Frontal cortex (tissue), 4 donors: ENCODE results near the gene MAP4. TPM values are rescaled to one million over a fixed set of nuclear protein-coding genes. Genes with fewer than 3 reads are reported as not detected.
"Not testable (repeated sequence)": the region's sequence is repeated elsewhere in the genome, so short reads cannot be mapped to it uniquely, and the experiment has no call there.

ENCODE experiments used
- DNase-seq, 2 donors: peaks; one replicate each; pipeline ENCODE4 v3.0.0; 2012; ENCODE audit warnings: low spot score in 2 of 2
- FAIRE-seq: peaks from 2 replicates; lab custom pipeline; 2012; peaks lifted over from hg19 to GRCh38; lab: Jason Lieb, UNC
- total RNA-seq: library from RNA; depleted of rRNA; stranded (reverse); fragments of >200 nt; gene quantifications from one replicate; pipeline ENCODE4 v1.2.3, GENCODE V29; 2014
- donor health status: control.
- donor health status: control.
- donor health status: control.

Gene MAP4
- total RNA-seq, 1 donor from 2014 or later = 258 TPM

DNA sequence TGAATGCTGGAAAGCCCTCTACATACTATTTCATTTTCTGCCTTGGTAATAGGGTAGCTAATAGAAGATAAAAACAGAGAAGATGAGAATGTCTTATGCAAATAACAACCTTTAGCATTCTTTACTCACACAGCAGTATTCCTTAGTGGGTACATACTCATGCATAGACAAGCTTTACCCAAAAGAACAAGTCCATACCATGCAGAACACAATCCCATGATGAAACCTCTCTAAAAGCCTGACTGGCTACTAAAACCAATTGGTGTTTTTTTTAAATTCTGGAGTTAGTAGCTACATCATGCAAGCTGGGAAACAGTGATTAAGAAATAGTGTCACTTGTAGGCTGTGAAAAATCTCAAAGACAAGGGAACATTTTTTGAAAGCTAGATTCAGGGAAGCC is 108.4 kb downstream of the MAP4 start:
- FAIRE-seq (no peak), DNase-seq (no peak)

DNA sequence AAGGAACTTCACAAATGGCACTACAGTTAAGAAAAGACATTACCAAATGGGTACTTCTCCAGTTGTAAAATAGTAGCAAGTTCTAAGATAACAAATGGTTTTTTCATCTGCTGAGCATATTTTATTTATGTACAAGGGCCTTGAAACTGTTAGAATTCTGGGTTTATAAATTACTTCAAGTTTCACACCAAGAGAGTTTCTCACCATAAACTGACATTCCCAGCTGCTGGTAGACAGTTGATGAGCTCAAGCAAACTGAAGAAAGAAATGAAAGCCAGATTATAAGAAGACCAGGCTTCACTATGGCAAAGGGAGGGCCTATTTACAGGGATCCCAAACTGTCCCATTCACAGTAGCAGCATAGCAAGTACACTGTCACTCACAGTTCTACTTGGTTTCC is 113.5 kb downstream of the MAP4 start:
- no peak for FAIRE-seq
- no peak for DNase-seq

GRCh38 chr3:47901280-47901833 is 114.9 kb downstream of the MAP4 start:
- no peak for FAIRE-seq
- DNase-seq = no peak

- no peak for DNase-seq
- no peak for FAIRE-seq
These were observed 116.6 kb downstream of the MAP4 start for GRCh38 chr3:47899495-47900108.

DNA sequence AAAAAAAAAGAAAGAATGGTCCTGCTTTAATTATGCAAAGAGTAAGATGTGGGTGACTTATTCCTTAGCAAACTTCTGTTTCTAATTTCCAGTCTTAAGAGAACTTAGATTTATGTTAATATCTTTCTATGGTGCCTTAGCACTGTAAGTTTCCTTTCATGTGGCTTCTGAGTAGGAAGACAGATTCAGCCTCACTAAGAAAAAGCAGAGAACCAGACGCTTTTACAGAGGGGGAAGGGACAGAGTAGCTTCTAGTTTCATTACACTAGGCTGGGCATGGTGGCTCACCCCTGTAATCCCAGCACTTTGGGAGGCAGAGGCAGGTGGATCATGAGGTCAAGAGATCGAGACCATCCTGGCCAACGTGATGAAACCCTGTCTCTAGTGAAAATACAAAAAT is 118.3 kb downstream of the MAP4 start:
- no peak for DNase-seq
- no peak for FAIRE-seq

DNA sequence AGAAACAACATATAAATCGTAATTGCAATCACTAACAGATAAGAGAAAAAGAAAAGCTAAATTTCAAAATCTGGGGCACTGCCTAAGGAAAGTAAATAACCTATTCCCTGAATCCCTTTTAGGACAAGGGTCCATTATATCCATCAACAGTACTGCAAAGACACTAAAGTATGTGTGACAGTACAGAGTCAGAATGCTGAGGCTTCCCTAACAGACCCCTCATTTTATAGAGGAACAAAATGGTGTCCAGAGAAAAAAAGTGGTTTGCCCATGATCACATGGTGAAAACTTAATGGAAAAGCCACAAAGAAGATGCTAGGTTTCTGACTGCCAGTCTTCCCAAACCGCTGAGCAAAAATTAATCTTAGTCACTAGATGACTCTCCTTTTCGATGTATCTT is 119.5 kb downstream of the MAP4 start:
- DNase-seq (no peak), FAIRE-seq (no peak)

GRCh38 chr3:47895241-47895640 is 121.0 kb downstream of the MAP4 start:
- no peak for DNase-seq
- no peak for FAIRE-seq

DNA sequence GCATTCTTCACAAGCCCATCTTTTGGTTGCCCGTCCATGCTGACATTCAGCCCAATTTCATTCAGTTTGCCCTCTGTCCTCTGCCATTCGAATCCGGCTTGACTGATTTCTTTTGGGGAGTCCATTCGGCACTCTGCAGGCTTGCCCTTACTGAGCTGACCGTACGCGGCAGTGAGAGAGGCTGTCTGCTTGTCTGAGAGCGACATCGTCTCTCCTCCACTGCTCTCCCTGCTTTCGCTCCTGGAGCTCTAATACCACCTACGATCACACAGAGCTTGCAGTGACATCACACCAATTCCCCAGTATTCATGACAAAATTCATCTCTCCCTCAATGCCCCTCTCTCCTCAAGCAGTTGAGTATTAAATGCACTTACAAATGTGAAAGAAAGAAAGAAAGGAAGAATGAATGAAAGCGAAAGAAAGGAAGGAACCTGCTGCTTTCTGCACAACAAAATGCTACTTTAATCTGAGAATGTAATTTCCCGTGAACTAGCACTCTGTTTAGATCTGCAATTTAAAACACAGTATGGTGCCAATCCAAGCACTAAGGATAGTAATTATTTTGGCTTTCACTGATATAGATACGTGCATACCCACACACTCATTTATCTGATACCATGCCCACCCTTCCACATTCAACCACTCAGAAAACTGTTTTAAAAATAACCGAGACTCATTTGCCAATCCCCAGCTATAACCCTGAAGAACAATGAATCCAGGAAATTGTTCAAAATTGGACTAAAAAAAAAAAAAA is 123.8 kb downstream of the MAP4 start:
- DNase-seq = no peak
- no peak for FAIRE-seq

DNA sequence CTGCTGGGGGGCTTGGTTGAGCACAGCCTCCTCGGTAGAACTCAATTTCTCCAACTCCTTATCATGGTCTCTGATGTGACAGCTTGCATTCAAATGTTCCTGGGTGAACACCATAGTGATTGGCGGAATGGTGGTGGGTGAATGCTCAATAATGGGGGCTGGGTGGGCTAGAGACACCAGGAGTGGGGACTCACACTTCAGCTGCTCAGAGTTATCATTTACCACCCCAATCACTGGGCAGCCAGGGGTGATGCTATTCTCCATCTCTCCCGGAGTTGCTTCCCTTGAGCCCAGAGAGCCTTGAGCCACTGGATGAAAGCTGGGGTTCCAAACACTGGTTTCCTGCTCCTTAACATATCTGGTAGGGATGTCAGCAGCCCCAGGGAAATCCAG is 124.6 kb downstream of the MAP4 start:
- FAIRE-seq (no peak), DNase-seq (no peak)

GRCh38 chr3:47890828-47891612 is 125.2 kb downstream of the MAP4 start:
- DNase-seq (peak; percentile 29 to 49), FAIRE-seq (no peak)

- no peak for DNase-seq
- FAIRE-seq = no peak
These were observed 125.9 kb downstream of the MAP4 start for GRCh38 chr3:47890126-47890827.

GRCh38 chr3:47888986-47889757 is 127.0 kb downstream of the MAP4 start:
- no peak for FAIRE-seq
- DNase-seq = no peak

DNA sequence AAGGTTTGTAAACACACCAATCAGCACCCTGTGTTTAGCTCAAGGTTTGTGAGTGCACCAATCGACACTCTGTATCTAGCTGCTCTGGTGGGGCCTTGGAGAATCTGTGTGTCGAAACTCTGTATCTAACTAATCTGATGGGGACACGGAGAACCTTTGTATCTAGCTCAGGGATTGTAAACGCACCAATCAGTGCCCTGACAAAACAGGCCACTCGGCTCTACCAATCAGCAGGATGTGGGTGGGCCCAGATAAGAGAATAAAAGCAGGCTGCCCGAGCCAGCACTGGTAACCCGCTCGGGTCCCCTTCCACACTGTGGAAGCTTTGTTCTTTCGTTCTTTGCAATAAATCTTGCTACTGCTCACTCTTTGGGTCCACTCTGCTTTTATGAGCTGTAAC is 128.2 kb downstream of the MAP4 start:
- not testable (repeated sequence) for DNase-seq, FAIRE-seq

DNA sequence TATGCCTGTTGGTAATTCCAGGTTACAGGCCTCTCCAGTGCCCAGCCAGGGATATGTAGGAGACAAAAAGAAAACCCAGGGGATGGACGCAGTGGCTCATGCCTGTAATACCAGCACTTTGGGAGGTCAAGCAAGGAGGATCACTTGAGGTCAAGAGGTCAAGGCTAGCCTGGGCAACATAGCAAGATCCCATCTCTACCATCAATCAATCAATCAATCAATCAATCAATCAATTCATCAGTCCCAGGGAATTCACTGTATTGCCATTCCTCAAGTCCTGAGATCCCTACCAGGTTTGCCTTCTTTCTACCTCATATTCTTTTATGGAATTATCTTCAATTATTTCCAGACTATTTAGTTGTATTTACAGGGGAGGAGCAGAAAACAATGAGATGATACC is 131.0 kb downstream of the MAP4 start:
- DNase-seq (no peak), FAIRE-seq (no peak)

- no peak for DNase-seq
- no peak for FAIRE-seq
These were observed 131.6 kb downstream of the MAP4 start for GRCh38 chr3:47884603-47885002.

GRCh38 chr3:47882338-47882737 is 133.9 kb downstream of the MAP4 start:
- no peak for DNase-seq

DNA sequence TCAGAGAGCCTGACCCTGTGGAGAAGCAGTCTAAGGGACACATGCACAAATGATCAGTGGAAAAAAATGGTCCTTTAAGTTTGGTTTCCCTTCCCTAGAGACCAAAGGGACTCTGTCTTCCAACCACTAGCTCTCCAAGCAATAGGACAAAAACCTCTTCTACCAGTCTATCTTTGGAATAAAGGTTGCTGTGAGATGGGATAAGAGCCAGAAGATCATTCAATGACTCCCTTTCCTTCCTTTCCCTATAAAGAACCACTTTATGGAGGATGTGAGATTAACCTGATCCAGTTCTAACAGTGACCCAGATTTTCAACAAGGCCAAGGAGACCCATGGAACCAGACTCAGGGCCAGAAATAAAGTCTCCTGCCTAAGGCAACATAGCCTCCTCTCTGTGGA is 138.5 kb downstream of the MAP4 start:
- FAIRE-seq (no peak), DNase-seq (no peak)

More at GRCh38 chr3:47882338-47882737, 133.9 kb downstream of the MAP4 start:
- no peak for FAIRE-seq

- no peak for FAIRE-seq
These were observed 138.9 kb downstream of the MAP4 start for GRCh38 chr3:47877290-47877689.

GRCh38 chr3:47874913-47875312 is 141.3 kb downstream of the MAP4 start:
- FAIRE-seq (no peak), DNase-seq (no peak)

More at GRCh38 chr3:47877290-47877689, 138.9 kb downstream of the MAP4 start:
- no peak for DNase-seq
